GM12864 (cell line): ENCODE results near the gene SEC11A.
"Not testable (repeated sequence)": the region's sequence is repeated elsewhere in the genome, so short reads cannot be mapped to it uniquely, and the experiment has no call there.

ENCODE experiments used
- DNase-seq: peaks from one replicate; pipeline ENCODE4 v3.0.0-alpha.2; 2011; ENCODE audit warnings: low read depth
- H3K4me3 ChIP-seq: 2 replicates; pipeline ENCODE4 v1.5.1; 2011; ENCODE audit warnings: mild to moderate bottlenecking, low read depth, low read length, control low read depth
- CTCF ChIP-seq: IDR thresholded peaks from 2 replicates; pipeline ENCODE4 v1.5.1; 2011; ENCODE audit warnings: low read depth, mild to moderate bottlenecking, moderate library complexity, low read length, control low read depth, inconsistent platforms; ENCODE audit errors: missing control alignments

SEC11A gene

DNA sequence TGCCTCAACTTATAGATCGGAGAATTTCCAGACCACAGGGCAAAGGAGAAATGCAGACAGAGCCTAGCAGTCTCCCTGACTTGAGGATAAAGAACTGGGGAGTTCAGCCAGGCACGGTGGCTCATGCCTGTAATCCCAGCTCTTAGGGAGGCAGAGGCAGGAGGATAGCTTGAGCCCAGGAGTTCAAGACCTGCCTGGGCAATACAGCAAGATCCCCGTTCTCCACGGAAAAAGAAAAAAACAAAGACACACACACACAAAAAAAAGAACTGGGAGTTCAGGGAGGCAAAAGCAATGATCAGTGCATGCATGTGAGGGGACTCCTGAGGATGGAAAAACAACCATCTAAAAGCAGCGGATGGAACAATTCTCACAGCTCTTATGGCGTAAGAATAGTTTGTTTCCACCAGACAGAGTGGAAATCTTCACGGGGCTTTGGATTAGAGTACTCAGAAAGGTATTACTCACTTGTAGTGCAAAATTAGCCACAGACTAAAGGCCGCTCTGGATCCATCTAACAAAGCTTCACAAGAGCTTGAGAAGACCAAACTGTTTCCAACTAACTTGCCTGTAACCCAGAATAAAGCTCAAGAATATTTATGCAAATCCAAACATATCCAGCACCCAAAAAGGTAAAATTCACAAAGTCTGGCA is 16.3 kb downstream of the SEC11A start:
- H3K4me3 ChIP-seq: no peak overlapping the region
- no peak for TF ChIP-seq CTCF
- DNase-seq: no peak

GRCh38 chr15:84697236-84697990 is 18.5 kb downstream of the SEC11A start:
- TF ChIP-seq CTCF: no peak

DNA sequence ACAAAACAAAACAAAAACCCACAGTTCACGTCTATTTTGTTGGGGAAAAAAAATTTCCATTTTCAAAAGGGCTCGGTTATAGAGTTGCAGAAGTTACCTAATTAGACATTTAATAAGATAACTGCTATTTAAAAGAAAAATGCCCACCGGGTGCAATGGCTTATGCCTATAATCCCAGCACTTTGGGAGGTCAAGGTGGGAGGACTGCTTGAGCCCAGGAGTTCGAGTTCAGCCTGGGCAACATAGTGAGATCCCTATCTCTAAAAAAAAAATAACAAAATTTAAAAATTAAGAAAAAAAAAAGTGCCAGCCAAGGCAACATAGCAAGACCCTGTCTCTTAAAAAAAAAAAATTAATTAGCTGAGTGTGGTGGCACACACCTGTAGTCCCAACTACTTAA is 19.2 kb downstream of the SEC11A start:
- TF ChIP-seq CTCF: no peak
- no peak overlapping the region for H3K4me3 ChIP-seq
- no peak for DNase-seq

More at GRCh38 chr15:84697236-84697990, 18.5 kb downstream of the SEC11A start:
- H3K4me3 ChIP-seq: no peak overlapping the region
- no peak for DNase-seq

GRCh38 chr15:84690342-84690741 is 25.6 kb downstream of the SEC11A start:
- DNase-seq: no peak
- no peak for TF ChIP-seq CTCF
- no peak overlapping the region for H3K4me3 ChIP-seq

GRCh38 chr15:84689858-84690257 is 26.1 kb downstream of the SEC11A start:
- no peak for TF ChIP-seq CTCF
- no peak overlapping the region for H3K4me3 ChIP-seq
- DNase-seq: no peak

DNA sequence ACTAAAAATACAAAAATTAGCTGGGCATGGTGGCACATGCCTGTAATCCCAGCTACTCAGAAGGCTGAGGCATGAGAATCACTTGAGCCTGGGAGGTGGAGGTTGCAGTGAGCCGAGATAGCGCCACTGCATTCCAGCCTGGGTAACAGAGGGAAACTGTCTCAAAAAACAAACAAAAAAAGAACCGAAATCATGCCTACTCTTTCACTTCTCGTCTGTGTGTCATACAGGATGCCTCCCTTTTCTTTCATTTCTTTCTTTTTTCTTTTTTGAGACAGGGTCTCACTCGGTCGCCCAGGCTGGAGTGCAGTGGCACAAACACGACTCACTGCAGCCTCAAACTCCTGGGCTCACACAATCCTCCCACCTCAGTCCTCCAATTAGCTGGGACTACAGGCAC is 29.5 kb downstream of the SEC11A start:
- not testable (repeated sequence) for DNase-seq, H3K4me3 ChIP-seq

DNA sequence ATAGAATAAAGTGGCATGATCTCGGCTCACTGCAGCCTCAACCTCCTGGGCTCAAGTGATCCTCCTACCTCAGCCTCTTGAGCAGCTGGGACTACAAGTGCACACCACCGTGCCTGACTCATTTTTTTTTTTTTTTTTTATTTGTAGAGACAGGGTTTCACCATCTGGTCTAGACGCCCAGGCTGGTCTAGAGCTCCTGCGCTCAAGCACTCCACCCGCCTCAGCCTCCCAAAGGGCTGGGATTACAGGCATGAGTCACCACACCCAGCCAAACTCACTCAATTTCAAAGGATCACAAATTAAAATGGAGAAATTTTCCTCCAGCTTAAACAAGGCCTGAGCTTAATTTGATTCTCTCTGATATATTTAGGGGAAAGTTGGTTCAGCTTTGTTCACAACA is 30.6 kb downstream of the SEC11A start:
- DNase-seq: no peak
- no peak overlapping the region for H3K4me3 ChIP-seq
- no peak for TF ChIP-seq CTCF
